GM12878 (cell line): Measurements from ENCODE around the gene ARHGEF6. TPM values are rescaled to one million over a fixed set of nuclear protein-coding genes. Genes with fewer than 3 reads are reported as not detected.

Experiments used
- ATAC-seq: fragments of 200-7000 bp; cut with Tn5 transposase; 3 replicates; pipeline ENCODE4 v1.9.1; 2020; ENCODE audit warnings: mild to moderate bottlenecking, moderate library complexity
- BruUV-seq: library from RNA; stranded (reverse); fragments of 400-500 nt; replicated peaks from 2 replicates; lab custom pipeline; 2021; lab: Mats Ljungman, UMichigan
- CTCF ChIA-PET: fragments of 300-600 bp; sonication (Branson Sonifier 250); formaldehyde crosslinking; extraction: SDS; loops from one replicate; lab custom pipeline; 2021; ENCODE audit warnings: inconsistent platforms; lab: Yijun Ruan, JAX
- POLR2A ChIA-PET: fragments of 350-600 bp; formaldehyde crosslinking; extraction: SDS; loops from one replicate; lab custom pipeline; 2021; ENCODE audit warnings: inconsistent platforms; lab: Charles Lee
- RAD21 ChIA-PET: fragments of 300-600 bp; sonication (Branson Sonifier 250); formaldehyde crosslinking; loops from one replicate; lab custom pipeline; 2023; ENCODE audit warnings: antibody characterized with exemption; ENCODE audit not compliant: unreplicated experiment; lab: Charles Lee
- SMC1A ChIA-PET: fragments of 300-600 bp; sonication (Branson Sonifier 250); formaldehyde crosslinking; loops from one replicate; lab custom pipeline; 2023; ENCODE audit not compliant: unreplicated experiment, uncharacterized antibody; lab: Charles Lee
- DNase-seq: peaks from one replicate; pipeline ENCODE4 v3.0.0-alpha.2; 2011; ENCODE audit warnings: low read depth, low spot score
- FAIRE-seq: peaks from 3 replicates; lab custom pipeline; 2011; peaks lifted over from hg19 to GRCh38; lab: Jason Lieb, UNC
- H2AFZ ChIP-seq: 2 replicates; pipeline ENCODE4 v1.6.0; 2011; ENCODE audit warnings: low read depth, low read length, control low read depth; ENCODE audit not compliant: control insufficient read depth
- H3K27ac ChIP-seq: 2 replicates; pipeline ENCODE4 v1.5.1; 2011; ENCODE audit warnings: control low read depth; ENCODE audit not compliant: control insufficient read depth, insufficient read depth
- H3K27me3 ChIP-seq, 2 experiments: replicated peaks in 1 of 2; 2 replicates each; pipeline versions ENCODE4 v1.6.0 to v1.6.1; 2011; ENCODE audit warnings: low read length in 1 of 2; ENCODE audit not compliant: control insufficient read depth in 2 of 2, insufficient read depth in 2 of 2
- H3K36me3 ChIP-seq, 2 experiments: 2 replicates each; pipeline ENCODE4 v1.5.1; 2011; ENCODE audit warnings: low read length in 1 of 2; ENCODE audit not compliant: control insufficient read depth in 2 of 2, insufficient read depth in 2 of 2
- H3K4me1 ChIP-seq: 2 replicates; pipeline ENCODE4 v1.6.1; 2011; ENCODE audit warnings: mild to moderate bottlenecking, low read length, moderate library complexity, mixed read lengths; ENCODE audit not compliant: control insufficient read depth, insufficient read depth
- H3K4me2 ChIP-seq: 2 replicates; pipeline ENCODE4 v1.6.0; 2011; ENCODE audit warnings: control low read depth; ENCODE audit not compliant: control insufficient read depth, insufficient read depth
- H3K4me3 ChIP-seq: fragments of 200-600 bp; sonication (generic); 2 replicates; pipeline ENCODE4 v1.5.1; 2016
- H3K79me2 ChIP-seq: 2 replicates; pipeline ENCODE4 v1.6.0; 2011; ENCODE audit warnings: low read length; ENCODE audit not compliant: control insufficient read depth, insufficient read depth
- H3K9ac ChIP-seq: 2 replicates; pipeline ENCODE4 v1.8.0; 2011; ENCODE audit warnings: low read length, control low read depth, mixed read lengths; ENCODE audit not compliant: control insufficient read depth, insufficient read depth
- H3K9me3 ChIP-seq: replicated peaks from 3 replicates; pipeline ENCODE4 v1.5.1; 2011; ENCODE audit warnings: mild to moderate bottlenecking, low read length; ENCODE audit not compliant: control insufficient read depth, insufficient read depth
- H4K20me1 ChIP-seq: 2 replicates; pipeline ENCODE4 v1.6.0; 2011; ENCODE audit not compliant: control insufficient read depth, insufficient read depth
- FOS ChIP-seq: IDR thresholded peaks from 3 replicates; pipeline ENCODE4 v1.6.1; 2011; ENCODE audit warnings: borderline replicate concordance; ENCODE audit not compliant: insufficient read length; ENCODE audit errors: extremely low read depth
- IKZF2 ChIP-seq, 2 experiments: fragments of 450-650 bp; IDR thresholded peaks; 2 replicates each; pipeline ENCODE4 v1.6.1; 2017; ENCODE audit warnings: mild to moderate bottlenecking in 2 of 2, moderate library complexity in 2 of 2
- IRF4 ChIP-seq: IDR thresholded peaks from 2 replicates; pipeline ENCODE4 v1.6.1; 2011; ENCODE audit warnings: low read depth, low read length
- NFXL1 ChIP-seq: fragments of 450-650 bp; IDR thresholded peaks from 2 replicates; pipeline ENCODE4 v1.6.1; 2017; ENCODE audit warnings: antibody characterized with exemption, mild to moderate bottlenecking, borderline replicate concordance
- NRF1 ChIP-seq: conservative IDR thresholded peaks from 2 replicates; pipeline ENCODE4 v1.6.1; 2011; ENCODE audit warnings: mild to moderate bottlenecking, low read depth, low read length, improper control_type of control experiment
- SP1 ChIP-seq: IDR thresholded peaks from one replicate; pipeline ENCODE4 v1.6.1; 2011; ENCODE audit warnings: low read depth, low read length
- YY1 ChIP-seq: IDR thresholded peaks from 2 replicates; pipeline ENCODE4 v1.6.1; 2011; ENCODE audit warnings: low read depth, mild to moderate bottlenecking, low read length
- ZBED1 ChIP-seq: IDR thresholded peaks from 2 replicates; pipeline ENCODE4 v1.6.1; 2016; ENCODE audit warnings: borderline replicate concordance
- WGBS: methylation state at CpG from one replicate; pipeline ENCODE4 v1.1.6; 2016; ENCODE audit warnings: low lambda C conversion rate; ENCODE audit not compliant: insufficient replicate concordance, insufficient coverage; ENCODE audit errors: missing lambda C conversion rate; 5-methylcytosine and 5-hydroxymethylcytosine counted together
- in situ Hi-C: fragments of 300-500 bp; cut with MboI; formaldehyde crosslinking; loops from 9 replicates; pipeline ENCODE4 v1.14.3; 2018; ENCODE audit warnings: mixed read lengths
- intact Hi-C: fragments of 100-400 bp; cut with micrococcal nuclease; formaldehyde crosslinking; loops from one replicate; pipeline ENCODE4 v1.14.2; 2022; ENCODE audit not compliant: unreplicated experiment
- polyA plus RNA-seq, 11 experiments: library from polyadenylated mRNA; depleted of rRNA in 4 of 11; unstranded in 6 of 11; stranded (reverse) in 5 of 11; fragments of >200 nt; fragmentation: Nextera tagmentation in 4 of 11; fragmentation: Illumina TruSeq in 1 of 11; extraction: Ambion mirVana in 4 of 11; extraction: Trizol in 1 of 11; gene quantifications; 1 replicate in 1 of 11; 2 replicates in 10 of 11; pipeline versions ENCODE4 v1.2.1 to v1.2.3, GENCODE V29; 2011 to 2016; ENCODE audit warnings: inconsistent platforms in 2 of 11, missing spikeins in 2 of 11, low read depth in 1 of 11
- total RNA-seq, 4 experiments: library from RNA; depleted of rRNA in 3 of 4; stranded (reverse); fragments of >200 nt in 3 of 4; fragmentation: Illumina TruSeq in 1 of 4; extraction: Trizol in 1 of 4; gene quantifications; 2 replicates each; pipeline versions ENCODE4 v1.2.1 to v1.2.3, GENCODE V29; 2013 to 2021
- TF ChIP-seq, protein P1 (sequence below): IDR thresholded peaks from 2 replicates; pipeline ENCODE4 v1.6.1; 2011; ENCODE audit warnings: mild to moderate bottlenecking, low read depth, low read length, moderate library complexity; ENCODE audit not compliant: insufficient replicate concordance
- TF ChIP-seq, protein P2 (sequence below): fragments of 450-650 bp; IDR thresholded peaks from 2 replicates; pipeline ENCODE4 v1.6.1; 2016; ENCODE audit warnings: mild to moderate bottlenecking, moderate library complexity, borderline replicate concordance
- TF ChIP-seq, protein P3 (sequence below): fragments of 150-350 bp; IDR thresholded peaks from 2 replicates; pipeline ENCODE4 v1.6.1; 2016; ENCODE audit warnings: low read depth, low read length
- TF ChIP-seq, protein P4 (sequence below): fragments of 450-650 bp; IDR thresholded peaks from 2 replicates; pipeline ENCODE4 v1.6.1; 2018; ENCODE audit warnings: borderline replicate concordance, mild to moderate bottlenecking; ENCODE audit not compliant: partially characterized antibody

The ARHGEF6 gene
- total and polyA plus RNA-seq, 10 of the 15 experiments (the other 5 are each of a cell fraction or from before 2014, with no cell fraction given): 5.4 to 29.7 (median 18.0) TPM

DNA sequence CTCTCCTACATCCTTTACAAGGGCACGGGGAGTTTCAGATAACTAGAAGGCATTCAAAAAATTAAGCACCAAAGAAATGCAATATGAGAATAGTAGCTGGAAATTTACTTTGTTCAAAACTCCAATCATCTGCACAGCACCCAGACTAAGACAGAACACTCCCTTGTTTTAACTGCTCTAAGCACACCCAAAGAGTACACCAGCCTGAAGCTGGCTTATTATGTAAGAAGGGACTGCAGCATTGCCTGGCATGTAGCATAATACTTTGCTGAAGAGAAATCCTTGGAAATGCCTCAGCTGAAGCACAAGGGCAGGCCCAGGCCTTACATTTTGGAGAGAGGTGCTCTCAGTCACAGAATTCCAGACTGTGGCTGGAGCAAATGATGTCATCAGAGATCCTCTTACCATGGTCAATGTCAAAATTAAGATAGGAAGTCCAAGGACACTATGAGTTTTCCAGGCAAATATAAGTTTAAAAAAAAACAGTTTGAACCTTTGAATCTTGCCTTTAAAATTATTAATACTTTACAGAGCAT lies 14.8 kb downstream of the ARHGEF6 start:
- Histone ChIP-seq H3K9ac (no peak overlapping the region), H3K4me1 (peaks cover 10% of the 10 kb centered on the region), H3K4me3 (no peak overlapping the region), H2AFZ (no peak overlapping the region), H4K20me1 (no peaks in the 10 kb centered on the region), H3K79me2 (no peaks in the 10 kb centered on the region), H3K9me3 (no peaks in the 10 kb centered on the region; the same call in 2 of the 3 replicates), H3K36me3 (no peaks in the 10 kb centered on the region; a peak in 1 of 4 replicates), H3K4me2 (no peak overlapping the region), H3K27me3 (no peaks in the 10 kb centered on the region), H3K27ac (no peak overlapping the region)
- ChIA-PET CTCF (interaction anchor here (1.0 to 1.8 kb wide), 2 partner anchors 14 to 71 kb away, joined by 3 read pairs; no protein-coding TSS in a partner anchor), SMC1A (interaction anchor here (1.0 to 2.3 kb wide), 3 partner anchors 18 to 113 kb away, joined by 3 to 6 read pairs (median 6); no protein-coding TSS in a partner anchor), POLR2A (no interaction called here), RAD21 (interaction anchor here (1.5 kb wide), 1 partner anchor 13 kb away, joined by 3 read pairs; no protein-coding TSS in a partner anchor)
- DNase-seq (no peak), FAIRE-seq (no peak), ATAC-seq (no peak)
- 20% methylated on average over 1 of the region's 1 CpG for WGBS
- BruUV-seq: no TSS peak
- in situ Hi-C loops (no loop called here), intact Hi-C loops (loop anchor here (5.0 kb wide), 2 partner anchors 54 to 161 kb away; no protein-coding TSS in a partner anchor)
- TF ChIP-seq, protein P1, sequence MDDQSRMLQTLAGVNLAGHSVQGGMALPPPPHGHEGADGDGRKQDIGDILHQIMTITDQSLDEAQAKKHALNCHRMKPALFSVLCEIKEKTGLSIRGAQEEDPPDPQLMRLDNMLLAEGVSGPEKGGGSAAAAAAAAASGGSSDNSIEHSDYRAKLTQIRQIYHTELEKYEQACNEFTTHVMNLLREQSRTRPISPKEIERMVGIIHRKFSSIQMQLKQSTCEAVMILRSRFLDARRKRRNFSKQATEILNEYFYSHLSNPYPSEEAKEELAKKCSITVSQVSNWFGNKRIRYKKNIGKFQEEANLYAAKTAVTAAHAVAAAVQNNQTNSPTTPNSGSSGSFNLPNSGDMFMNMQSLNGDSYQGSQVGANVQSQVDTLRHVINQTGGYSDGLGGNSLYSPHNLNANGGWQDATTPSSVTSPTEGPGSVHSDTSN: no peak
- no peak for TF ChIP-seq YY1
- no peak for TF ChIP-seq NFXL1
- no peak for TF ChIP-seq FOS
- TF ChIP-seq, protein P2, sequence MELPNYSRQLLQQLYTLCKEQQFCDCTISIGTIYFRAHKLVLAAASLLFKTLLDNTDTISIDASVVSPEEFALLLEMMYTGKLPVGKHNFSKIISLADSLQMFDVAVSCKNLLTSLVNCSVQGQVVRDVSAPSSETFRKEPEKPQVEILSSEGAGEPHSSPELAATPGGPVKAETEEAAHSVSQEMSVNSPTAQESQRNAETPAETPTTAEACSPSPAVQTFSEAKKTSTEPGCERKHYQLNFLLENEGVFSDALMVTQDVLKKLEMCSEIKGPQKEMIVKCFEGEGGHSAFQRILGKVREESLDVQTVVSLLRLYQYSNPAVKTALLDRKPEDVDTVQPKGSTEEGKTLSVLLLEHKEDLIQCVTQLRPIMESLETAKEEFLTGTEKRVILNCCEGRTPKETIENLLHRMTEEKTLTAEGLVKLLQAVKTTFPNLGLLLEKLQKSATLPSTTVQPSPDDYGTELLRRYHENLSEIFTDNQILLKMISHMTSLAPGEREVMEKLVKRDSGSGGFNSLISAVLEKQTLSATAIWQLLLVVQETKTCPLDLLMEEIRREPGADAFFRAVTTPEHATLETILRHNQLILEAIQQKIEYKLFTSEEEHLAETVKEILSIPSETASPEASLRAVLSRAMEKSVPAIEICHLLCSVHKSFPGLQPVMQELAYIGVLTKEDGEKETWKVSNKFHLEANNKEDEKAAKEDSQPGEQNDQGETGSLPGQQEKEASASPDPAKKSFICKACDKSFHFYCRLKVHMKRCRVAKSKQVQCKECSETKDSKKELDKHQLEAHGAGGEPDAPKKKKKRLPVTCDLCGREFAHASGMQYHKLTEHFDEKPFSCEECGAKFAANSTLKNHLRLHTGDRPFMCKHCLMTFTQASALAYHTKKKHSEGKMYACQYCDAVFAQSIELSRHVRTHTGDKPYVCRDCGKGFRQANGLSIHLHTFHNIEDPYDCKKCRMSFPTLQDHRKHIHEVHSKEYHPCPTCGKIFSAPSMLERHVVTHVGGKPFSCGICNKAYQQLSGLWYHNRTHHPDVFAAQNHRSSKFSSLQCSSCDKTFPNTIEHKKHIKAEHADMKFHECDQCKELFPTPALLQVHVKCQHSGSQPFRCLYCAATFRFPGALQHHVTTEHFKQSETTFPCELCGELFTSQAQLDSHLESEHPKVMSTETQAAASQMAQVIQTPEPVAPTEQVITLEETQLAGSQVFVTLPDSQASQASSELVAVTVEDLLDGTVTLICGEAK: no peak
- TF ChIP-seq ZBED1: no peak
- TF ChIP-seq SP1: no peak
- no peak for TF ChIP-seq IKZF2 (IDR thresholded peaks at IDR 0.05)
- TF ChIP-seq, protein P3, sequence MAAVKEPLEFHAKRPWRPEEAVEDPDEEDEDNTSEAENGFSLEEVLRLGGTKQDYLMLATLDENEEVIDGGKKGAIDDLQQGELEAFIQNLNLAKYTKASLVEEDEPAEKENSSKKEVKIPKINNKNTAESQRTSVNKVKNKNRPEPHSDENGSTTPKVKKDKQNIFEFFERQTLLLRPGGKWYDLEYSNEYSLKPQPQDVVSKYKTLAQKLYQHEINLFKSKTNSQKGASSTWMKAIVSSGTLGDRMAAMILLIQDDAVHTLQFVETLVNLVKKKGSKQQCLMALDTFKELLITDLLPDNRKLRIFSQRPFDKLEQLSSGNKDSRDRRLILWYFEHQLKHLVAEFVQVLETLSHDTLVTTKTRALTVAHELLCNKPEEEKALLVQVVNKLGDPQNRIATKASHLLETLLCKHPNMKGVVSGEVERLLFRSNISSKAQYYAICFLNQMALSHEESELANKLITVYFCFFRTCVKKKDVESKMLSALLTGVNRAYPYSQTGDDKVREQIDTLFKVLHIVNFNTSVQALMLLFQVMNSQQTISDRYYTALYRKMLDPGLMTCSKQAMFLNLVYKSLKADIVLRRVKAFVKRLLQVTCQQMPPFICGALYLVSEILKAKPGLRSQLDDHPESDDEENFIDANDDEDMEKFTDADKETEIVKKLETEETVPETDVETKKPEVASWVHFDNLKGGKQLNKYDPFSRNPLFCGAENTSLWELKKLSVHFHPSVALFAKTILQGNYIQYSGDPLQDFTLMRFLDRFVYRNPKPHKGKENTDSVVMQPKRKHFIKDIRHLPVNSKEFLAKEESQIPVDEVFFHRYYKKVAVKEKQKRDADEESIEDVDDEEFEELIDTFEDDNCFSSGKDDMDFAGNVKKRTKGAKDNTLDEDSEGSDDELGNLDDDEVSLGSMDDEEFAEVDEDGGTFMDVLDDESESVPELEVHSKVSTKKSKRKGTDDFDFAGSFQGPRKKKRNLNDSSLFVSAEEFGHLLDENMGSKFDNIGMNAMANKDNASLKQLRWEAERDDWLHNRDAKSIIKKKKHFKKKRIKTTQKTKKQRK: no peak
- TF ChIP-seq IRF4: no peak
- TF ChIP-seq NRF1: no peak
- TF ChIP-seq, protein P4, sequence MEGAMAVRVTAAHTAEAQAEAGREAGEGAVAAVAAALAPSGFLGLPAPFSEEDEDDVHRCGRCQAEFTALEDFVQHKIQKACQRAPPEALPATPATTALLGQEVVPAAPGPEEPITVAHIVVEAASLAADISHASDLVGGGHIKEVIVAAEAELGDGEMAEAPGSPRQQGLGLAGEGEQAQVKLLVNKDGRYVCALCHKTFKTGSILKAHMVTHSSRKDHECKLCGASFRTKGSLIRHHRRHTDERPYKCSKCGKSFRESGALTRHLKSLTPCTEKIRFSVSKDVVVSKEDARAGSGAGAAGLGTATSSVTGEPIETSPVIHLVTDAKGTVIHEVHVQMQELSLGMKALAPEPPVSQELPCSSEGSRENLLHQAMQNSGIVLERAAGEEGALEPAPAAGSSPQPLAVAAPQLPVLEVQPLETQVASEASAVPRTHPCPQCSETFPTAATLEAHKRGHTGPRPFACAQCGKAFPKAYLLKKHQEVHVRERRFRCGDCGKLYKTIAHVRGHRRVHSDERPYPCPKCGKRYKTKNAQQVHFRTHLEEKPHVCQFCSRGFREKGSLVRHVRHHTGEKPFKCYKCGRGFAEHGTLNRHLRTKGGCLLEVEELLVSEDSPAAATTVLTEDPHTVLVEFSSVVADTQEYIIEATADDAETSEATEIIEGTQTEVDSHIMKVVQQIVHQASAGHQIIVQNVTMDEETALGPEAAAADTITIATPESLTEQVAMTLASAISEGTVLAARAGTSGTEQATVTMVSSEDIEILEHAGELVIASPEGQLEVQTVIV: no peak
